GM21367 (cell line): Measurements from ENCODE around the gene MTA3.
"Not testable (repeated sequence)": the region's sequence is repeated elsewhere in the genome, so short reads cannot be mapped to it uniquely, and the experiment has no call there.

Experiments used
- ATAC-seq: cut with Tn5 transposase; IDR thresholded peaks from one replicate; pipeline ENCODE4 v1.9.1; 2021; ENCODE audit not compliant: unreplicated experiment

The MTA3 gene

DNA sequence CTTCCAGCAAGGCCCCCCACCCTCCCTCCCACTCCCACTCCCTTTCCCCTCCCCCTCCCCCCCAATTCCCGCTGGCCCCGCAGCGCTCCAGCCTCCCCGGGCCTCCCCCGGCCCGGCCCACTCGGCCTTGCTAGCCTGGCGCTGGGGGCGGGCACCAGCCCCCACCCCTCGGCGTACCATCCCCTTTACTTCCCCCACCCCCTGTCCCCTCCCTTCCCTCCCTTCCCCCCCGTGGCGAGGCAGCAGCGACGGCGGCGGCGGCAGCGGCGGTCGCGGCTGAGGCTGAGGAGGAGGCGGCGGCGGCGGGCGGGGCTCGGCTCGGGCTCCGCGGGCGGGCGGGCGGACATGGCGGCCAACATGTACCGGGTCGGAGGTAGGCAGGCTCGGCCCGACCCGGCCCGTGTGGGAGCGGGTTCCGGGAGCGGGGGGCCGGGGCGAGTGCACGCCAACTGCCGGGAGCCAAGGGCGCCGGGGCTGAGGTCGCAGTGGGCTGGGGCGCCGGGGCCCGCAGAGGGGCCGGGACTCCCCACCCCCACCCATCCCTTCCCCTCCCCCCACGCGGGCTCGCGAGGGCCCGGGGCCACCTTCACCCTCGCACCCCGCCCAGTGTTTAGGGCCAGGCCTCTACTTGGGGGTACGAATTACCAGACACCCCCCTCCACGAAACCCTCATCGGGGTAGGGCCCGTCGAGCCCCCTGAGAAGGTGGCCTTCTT, at the start of gene MTA3:
Gene MTA3 (plus strand): TSS at position 232 of the 715 bp plus-strand sequence. CDS start 114 bp downstream, at position 346.
- peak; percentile 4 for ATAC-seq

DNA sequence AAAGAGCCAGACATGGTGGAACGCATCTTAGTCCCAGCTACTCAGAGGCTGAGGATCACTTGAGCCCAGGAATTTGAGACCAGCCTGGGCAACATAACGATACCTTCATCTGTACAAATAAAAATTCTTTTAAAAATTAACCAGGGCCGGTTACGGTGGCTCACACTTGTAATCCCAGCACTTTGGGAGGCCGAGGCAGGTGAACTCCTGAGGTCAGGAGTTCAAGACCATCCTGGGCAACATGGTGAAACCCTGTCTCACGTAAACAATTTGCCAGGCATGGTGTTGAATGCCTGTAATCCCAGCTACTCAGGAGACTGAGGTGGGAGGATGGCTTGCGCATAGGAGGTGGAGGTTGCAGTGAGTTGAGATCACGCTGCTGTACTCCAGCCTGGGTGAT, 48.8 kb upstream of the MTA3 start:
- ATAC-seq, result no peak

DNA sequence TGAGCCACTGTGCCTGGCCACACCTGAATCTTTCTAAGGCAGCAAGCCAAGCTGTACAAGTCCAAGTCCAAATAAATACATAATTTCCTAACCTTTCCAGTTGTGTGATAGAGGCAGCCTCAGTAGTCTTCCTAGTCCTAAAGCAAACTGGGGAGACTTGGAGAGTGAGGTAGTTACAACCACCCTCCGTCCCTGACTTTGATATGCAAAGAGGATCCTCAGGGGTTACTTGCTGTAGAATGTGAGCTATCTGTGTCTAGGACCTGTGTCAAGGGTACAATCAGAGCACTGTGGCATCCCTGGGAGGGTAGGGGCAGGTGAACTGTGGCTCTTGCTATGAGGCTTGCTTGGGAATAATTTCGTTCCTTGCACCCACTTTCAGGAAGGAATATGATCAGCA, 46.4 kb upstream of the MTA3 start:
- ATAC-seq, result no peak

DNA sequence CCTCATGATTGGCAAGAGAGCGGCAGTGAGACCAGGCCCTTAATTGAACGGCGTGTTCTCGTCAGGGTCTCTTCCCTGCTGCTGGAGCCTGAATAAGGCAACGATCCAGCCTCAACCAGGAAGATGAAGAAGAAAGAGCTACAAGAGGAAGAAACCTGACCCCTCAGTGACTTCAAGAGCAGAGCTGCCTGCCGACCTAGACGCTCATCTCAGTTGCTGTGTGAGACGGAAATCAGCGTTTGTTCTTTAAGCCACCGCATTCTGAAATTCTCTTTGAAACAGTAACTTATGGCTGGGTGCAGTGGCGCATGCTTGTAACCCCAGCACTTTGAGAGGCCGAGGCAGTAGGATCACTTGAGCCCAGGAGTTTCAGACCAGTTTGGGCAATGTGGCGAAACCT, 45.1 kb upstream of the MTA3 start:
- ATAC-seq, result no peak

DNA sequence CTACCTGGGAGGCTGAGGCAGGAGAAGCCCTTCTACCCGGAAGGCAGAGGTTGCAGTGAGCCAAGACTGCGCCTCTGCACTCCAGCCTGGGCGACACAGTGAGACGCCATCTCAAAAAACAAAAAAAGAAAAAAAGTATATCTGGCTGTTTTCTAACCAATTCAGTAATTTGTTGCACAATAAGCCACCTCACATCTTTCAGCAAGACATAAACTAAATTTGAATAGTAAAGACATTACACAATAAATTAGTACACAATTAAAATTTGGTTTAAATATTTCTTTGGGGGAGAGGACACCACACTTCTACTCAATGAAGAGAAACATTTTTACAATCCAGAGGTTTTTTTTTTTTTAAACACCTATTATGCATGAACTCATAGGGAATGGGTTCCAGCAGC, 36.0 kb upstream of the MTA3 start:
- ATAC-seq, result no peak

DNA sequence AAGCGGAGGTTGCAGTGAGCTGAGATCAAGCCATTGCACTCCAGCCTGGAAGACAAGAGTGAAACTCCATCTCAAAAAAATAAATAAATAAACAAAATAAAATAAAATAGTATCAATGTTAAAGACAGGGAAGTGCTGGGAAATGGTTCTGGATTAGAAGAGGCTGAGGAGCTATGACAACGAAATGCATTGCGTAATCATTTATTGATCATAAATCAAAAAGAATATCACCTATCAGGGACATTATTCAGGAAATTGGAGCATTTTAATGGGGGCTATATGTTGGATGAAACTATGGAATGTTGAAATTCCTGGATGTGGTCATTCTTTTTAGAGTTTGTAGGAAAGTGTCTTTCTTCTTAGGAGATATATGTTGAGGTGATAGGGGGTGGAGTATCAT, 30.9 kb upstream of the MTA3 start:
- ATAC-seq, result no peak

DNA sequence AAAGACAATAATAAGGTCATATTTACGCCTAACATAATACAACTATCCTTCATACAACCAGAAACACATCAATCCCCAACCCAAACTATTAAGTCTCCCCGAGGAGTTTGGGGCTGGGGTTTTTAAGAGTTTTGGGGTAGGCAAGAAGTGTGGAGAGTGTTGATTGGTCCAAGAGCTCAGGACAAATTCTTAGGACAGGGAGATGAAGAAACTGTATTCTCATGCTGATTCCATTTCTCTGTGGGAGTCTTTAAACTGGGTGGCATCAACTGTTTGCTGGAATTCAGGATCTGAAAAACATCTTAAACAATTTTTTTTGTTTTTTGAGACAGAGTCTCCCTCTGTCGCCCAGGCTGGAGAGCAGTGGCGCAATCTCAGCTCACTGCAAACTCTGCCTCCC, 25.6 kb upstream of the MTA3 start:
- ATAC-seq, result no peak

DNA sequence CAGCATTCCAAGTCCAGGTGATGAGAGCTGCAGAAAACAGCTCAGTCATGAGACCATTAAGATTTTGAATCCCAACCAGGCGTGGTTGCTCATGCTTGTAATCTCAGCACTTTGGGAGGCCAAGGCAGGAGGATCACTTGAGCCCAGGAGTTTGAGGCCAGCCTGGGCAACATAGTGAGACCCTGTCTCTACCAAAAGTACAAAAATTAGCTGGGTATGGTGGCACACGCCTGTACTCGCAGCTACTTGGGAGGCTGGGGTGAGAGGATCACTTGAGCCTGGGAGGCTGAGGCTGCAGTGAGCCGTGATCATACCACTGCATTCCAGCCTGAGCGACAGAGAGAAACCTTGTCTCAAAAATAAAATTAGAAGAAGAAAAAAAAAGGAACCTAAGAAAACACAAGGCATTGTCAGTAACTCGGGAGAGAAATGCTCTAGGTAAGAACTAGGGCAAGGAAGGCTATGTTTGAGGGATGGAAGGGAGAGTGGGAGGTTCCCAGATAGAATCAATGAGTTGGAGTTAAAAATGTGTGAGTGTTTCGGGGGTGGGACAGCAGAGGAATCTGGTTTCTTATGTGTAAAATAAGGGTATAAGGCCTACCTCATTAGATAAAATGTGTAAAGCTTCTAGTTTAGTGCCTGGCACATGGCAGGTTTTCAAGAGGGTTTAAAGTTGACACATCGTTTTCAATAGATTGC, 23.3 kb upstream of the MTA3 start:
- no peak for ATAC-seq

DNA sequence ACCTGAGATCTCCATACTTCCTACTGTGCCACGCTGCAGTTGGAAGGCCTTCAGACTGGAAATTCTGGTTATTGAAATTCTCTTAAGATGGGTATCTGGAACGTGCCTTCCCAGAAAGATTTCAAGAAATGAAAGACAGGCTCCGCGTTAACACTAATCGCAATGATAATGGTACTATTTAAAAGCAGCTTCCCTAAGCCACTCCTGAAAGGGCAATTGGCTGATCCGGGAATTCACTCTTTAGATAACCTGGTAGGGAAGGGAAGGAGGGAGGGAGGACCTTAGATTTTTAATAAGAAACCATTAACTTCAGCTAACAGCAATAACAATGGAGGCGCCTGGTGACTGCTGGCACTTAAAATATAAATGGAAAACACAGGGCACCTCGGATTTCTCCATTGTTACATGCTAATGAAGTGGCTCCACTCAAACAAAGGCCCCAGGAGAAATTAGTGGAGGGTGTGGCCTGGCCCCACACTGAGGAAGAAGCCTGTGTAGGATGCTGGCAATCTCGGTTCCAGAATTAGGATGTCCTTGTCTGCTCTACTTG, 22.5 kb upstream of the MTA3 start:
- ATAC-seq, result no peak

DNA sequence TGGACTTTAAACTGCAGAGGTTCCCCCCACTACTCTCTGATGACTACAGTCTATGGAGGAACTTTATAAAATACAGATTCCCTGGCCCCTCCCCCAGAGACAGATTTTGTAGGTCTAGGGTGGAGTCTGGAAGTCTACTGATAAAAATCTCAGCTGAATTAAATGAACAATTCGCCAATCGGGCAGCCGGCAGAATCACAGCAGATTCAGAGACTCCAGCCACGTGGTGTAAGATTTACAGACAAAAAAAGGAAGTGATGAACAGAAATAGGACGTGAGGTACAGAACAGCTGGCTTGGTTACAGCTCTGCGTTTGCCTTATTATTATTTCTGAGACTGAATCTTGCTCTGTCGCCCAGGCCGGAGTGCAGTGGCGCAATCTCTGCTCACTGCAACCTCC, 21.4 kb upstream of the MTA3 start:
- ATAC-seq, result peak; percentile 64

DNA sequence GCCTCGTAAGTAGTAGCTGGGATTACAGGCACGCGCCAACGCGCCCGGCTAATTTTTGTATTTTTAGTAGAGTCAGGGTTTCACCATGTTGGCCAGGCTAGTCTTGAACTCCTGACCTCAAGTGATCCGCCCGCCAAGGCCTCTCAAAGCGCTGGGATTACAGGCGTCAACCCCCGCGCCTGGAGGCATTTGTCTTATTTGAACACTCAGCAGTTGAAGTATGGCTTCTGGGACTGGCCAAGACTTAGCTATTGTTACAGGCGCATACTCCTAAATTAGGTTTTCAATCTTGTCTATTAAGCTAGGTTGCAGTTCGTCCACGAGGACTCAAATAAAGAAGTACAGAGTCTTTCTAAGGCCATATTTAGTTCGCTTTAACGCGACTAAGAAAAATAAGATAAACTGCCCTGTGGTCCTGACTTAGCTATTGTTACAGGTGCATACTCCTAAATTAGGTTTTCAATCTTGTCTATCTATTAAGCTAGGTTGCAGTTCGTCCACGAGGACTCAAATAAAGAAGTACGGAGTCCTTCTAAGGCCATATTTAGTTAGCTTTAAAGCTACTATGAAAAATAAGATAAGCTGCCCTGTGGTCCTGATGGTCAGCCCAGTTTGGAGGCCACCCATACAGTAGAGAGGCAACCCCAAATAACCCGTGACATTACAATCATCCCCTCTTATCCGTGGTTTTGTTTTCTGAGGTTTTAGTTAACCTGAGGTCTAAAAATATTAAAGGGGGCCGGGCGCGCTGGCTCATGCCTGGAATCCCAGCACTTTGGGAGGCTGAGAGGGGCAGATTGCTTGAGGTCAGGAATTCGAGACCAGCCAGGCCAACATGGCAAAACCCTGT, 20.8 kb upstream of the MTA3 start:
- no peak for ATAC-seq

DNA sequence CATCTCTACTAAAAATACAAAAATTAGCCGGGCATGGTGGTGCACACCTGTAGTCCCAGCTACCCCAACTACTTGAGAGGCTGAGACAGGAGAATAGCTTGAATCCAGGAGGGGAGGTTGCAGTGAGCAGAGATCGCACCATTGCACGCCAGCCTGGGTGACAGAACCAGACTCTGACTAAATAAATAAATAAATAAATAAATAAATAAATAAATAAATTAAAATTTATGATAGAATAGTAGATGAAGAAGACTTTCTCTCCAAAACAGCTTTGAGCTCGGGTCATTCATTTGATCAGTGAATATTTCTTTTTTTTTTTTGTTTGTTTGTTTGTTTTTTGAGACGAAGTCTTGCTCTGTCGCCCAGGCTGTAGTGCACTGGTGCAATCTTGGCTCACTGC, 17.6 kb upstream of the MTA3 start:
- ATAC-seq, result no peak

DNA sequence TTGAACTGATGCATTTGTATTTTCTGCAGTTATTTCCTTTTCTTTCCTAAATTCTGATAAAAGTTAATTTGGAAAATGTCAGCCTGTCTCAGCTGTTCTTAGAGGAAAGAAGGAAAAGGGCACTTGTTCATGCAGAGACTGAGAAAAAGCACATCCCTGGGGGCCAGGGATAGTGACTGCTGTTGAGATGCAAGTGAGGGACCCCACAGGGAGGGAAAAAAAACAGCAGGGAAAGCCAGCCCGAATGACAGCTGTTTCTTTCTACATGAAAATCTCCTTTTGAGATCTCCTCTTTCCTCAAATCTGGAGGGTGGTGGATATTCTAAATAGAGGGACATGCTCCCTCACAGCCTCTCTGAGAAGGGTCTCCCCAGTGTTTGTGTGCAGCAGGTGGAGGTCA, 14.0 kb upstream of the MTA3 start:
- ATAC-seq, result no peak

DNA sequence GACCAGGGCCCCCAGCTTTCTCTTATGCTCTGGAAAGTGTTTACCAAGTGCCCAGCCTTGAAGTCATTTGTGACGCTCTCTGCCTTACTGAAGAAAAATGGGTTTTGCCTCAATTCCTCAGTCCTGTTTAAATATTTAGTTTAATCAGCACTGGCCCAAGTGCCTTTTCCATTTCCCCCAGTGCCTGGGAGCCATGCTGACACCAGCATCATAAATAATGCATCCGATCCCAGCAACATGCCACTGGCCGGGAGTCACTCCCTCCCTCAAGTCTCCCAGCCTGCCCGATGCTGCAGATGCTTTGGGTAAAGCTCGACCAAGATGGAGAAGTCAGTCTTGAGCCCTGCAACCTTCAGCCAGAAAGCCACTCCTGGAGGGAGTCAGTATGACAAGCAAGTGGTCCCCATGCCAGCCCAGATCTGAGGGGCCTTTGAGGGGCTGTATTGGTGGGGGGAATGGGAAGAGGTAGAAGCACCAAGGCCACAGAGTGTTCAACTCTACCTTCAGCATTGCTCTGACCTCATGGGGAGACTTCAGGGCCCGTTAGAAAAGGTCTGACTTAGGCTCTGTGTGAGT, 12.0 kb upstream of the MTA3 start:
- ATAC-seq, result no peak

DNA sequence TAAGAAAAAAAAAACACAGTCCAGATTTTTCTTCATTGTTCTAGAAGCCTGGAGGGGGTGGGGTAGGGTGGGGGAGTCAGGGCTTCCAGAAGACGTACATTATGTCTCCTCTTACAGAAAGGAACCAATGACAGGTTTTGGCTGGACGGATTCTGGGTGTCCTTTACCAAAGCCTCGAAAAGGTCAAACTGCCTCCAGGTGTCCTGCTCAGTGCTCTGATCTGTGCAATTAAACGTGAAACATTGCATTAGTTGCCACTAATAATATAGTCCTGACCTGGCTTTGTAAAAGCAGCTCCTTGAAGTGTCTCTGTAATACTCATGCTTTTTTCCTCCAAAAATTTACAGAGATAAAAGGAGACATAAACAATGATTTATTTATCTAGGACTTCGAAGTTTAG, 11.1 kb upstream of the MTA3 start:
- ATAC-seq, result no peak

DNA sequence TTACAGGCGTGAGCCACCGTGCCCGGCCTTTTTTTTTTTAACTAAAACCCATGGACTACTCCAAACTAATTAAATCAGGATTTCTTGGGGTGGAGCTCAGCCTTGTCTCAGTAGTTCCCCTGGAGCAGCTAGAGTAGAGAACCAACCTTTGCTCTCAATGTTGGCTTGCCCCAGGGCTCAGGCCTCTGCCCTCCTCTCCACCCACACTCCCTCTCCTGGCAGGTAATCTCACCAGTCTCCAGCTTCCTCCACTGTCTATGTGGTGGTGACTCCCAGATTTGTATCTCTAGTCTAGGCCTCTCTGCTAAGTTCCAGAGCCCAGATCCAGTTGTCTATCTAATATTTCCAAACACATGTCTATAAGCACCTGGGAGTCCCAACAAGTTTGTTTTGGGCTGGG, 9.6 kb upstream of the MTA3 start:
- no peak for ATAC-seq

DNA sequence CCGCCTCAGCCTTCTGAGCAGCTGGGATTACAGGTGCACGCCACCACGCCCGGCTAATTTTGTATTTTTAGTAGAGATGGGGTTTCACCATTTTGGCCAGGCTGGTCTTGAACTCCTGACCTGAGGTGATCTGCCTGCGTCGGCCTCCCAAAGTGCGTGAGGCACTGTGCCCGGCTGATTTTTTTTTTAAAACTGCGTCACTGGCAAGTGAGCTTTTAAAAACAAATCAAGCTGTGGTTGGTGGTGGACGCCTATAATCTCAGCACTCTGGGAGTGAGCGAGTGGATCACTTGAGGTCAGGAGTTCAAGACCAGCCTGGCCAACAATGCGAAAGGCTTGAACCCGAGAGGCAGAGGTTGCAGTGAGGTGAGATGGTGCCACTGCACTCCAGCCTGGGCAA, 8.3 kb upstream of the MTA3 start:
- not testable (repeated sequence) for ATAC-seq

DNA sequence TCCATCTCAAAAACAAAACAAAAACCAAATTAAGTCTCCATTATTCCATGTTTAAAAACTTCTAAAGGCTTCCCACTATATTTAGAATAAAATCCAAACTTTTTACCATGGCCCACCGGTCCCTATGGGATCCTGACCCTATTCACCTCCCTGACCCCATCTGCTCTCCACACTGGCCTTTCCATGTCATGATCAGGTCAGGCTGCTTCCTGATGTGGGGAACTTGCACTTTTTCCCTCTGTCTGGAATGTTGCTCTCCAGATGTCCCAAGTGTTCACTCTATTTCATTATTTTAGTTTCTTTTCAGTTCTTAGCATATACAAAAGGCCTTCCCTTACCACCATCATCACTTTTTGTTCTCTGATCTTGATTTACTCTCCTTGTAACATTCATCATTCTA, 7.5 kb upstream of the MTA3 start:
- no peak for ATAC-seq

DNA sequence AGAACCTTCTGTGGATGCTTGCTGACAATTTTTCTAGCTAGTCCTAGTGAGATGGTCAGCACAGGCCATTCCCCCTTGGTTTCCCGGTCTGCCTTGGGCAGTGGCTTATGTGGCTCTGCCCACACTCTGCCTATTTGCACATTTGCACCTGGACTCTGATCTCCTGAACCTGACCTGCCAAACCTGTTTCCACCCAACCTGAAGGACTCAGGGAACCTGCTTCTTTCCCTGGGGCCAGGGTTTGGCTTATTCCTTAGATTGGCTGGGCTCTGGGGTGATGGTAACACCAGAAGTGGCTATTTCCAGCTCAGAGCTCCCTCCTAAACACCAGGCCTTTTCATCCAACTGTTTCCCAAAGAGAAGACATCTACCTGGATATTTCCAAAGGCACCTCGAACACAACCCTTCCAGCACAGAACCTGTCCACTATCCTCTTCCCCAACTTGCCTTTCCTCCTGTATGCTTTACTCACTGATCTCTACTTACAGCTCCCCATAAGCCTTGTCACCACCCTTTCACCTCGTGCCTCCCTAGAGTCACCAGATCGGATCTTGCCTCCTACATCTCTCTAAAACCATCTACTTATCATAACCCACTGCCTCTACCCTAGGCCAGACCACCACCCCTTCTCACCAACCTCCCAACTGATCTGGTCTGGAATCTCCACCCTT, 5.8 kb upstream of the MTA3 start:
- ATAC-seq, result no peak

DNA sequence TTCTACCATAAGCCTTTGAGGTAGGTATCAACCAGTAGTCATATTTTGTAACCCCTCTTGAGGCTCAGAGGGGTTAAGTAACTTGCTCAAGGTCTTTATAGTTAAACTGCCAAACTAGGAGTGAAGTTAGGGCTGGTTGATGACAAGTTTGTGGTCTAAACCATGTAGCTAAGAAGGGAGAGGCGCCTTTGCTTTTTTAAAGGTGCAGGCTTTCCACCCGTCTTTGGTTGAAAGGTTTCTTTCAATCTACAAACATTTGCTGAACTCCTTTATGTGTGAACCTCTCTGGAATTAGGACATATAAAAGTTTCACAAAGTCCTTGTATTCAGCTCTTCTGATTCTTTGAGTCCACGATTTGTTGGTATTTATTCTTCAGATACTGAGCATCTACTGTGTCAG, 2.4 kb upstream of the MTA3 start:
- ATAC-seq, result no peak

DNA sequence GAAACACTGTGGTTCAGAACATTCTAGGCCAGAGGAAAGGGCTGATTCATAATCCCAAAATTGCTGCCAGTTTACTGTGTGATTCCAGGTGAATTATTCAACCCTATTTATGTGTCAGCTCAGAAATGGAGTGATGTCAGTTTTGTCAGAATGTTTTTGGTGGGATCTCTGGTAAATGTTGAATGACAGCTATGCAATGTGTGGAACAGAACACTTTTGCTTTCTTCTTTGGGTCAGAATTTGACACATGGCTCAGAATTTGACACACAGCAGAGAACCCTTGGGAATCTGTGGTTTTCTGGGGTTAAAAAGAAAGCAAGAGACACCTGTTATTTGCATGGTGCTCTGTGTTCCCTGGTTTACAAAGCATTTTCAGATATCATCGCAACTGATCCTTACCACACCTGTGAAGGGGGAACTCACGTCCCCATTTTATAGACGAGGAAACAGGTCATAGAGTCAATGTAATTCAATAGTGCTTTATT, 1.6 kb upstream of the MTA3 start:
- ATAC-seq, result peak; percentile 47
